HG02981 (cell line): ENCODE data around the gene LEUTX.
A peak's percentile ranks its signal among the peaks of the same experiment; 100 is the strongest.

Experiments
- ATAC-seq: cut with Tn5 transposase; IDR thresholded peaks from one replicate; pipeline ENCODE4 v1.9.1; 2021; ENCODE audit warnings: mild to moderate bottlenecking, moderate library complexity; ENCODE audit not compliant: unreplicated experiment

Gene LEUTX

GRCh38 chr19:39820696-39821095 is 42.0 kb downstream of the LEUTX start:
- ATAC-seq = no peak

GRCh38 chr19:39823686-39824085 is 45.0 kb downstream of the LEUTX start:
- no peak for ATAC-seq

- ATAC-seq = peak; percentile 79
These were observed 45.8 kb downstream of the LEUTX start for GRCh38 chr19:39824143-39825092.

- no peak for ATAC-seq
These were observed 46.4 kb downstream of the LEUTX start for GRCh38 chr19:39825093-39825463.

- no peak for ATAC-seq
These were observed 47.0 kb downstream of the LEUTX start for GRCh38 chr19:39825531-39826076.

- ATAC-seq = no peak
These were observed 47.8 kb downstream of the LEUTX start for GRCh38 chr19:39826311-39826945.

- ATAC-seq = no peak
These were observed 48.6 kb downstream of the LEUTX start for GRCh38 chr19:39827216-39827615.

- no peak for ATAC-seq
These were observed 49.5 kb downstream of the LEUTX start for GRCh38 chr19:39828015-39828653.

GRCh38 chr19:39828654-39829032 is 50.0 kb downstream of the LEUTX start:
- ATAC-seq = no peak

GRCh38 chr19:39829702-39830275 is 51.1 kb downstream of the LEUTX start:
- no peak for ATAC-seq

- no peak for ATAC-seq
These were observed 51.8 kb downstream of the LEUTX start for GRCh38 chr19:39830406-39830805.

- ATAC-seq = no peak
These were observed 52.2 kb downstream of the LEUTX start for GRCh38 chr19:39830847-39831246.

- ATAC-seq = no peak
These were observed 53.0 kb downstream of the LEUTX start for GRCh38 chr19:39831679-39832078.

- no peak for ATAC-seq
These were observed 53.9 kb downstream of the LEUTX start for GRCh38 chr19:39832341-39833083.

GRCh38 chr19:39833160-39833463 is 54.5 kb downstream of the LEUTX start:
- no peak for ATAC-seq

GRCh38 chr19:39833464-39834286 is 55.0 kb downstream of the LEUTX start, which contains the start of gene DYRK1B:
Gene DYRK1B, minus strand, starts transcription at chr19:39834162. Its CDS starts 2,295 bp downstream, at chr19:39831867.
- ATAC-seq = peak; percentile 88

- no peak for ATAC-seq
These were observed 55.7 kb downstream of the LEUTX start for GRCh38 chr19:39834287-39834841.
